GM23338 (cell line): ENCODE data around the gene ACYP2. TPM values are rescaled to one million over a fixed set of nuclear protein-coding genes. Genes with fewer than 3 reads are reported as not detected.

Experiments used
- ATAC-seq: fragments of 200-7000 bp; cut with Tn5 transposase; 3 replicates; pipeline ENCODE4 v1.9.1; 2020
- DNase-seq: peaks from one replicate; pipeline ENCODE4 v3.0.0-alpha.2; 2015; ENCODE audit warnings: low spot score
- H2AFZ ChIP-seq: fragments of 200-600 bp; sonication (generic); 2 replicates; pipeline ENCODE4 v1.8.0; 2016; ENCODE audit warnings: antibody characterized with exemption, mild to moderate bottlenecking, moderate library complexity
- H3F3A ChIP-seq: fragments of 200-600 bp; sonication (generic); replicated peaks from 2 replicates; pipeline ENCODE4 v1.8.0; 2017; ENCODE audit warnings: antibody characterized with exemption, mixed run types, low read depth
- H3K27ac ChIP-seq: fragments of 200-600 bp; sonication (generic); 2 replicates; pipeline ENCODE4 v1.6.1; 2016; ENCODE audit warnings: low read depth
- H3K27me3 ChIP-seq: fragments of 200-600 bp; sonication (generic); 2 replicates; pipeline ENCODE4 v1.8.0; 2016; ENCODE audit warnings: mild to moderate bottlenecking, mixed run types, moderate library complexity; ENCODE audit not compliant: insufficient read depth
- H3K36me3 ChIP-seq: fragments of 200-600 bp; sonication (generic); 2 replicates; pipeline ENCODE4 v1.8.0; 2016; ENCODE audit warnings: mild to moderate bottlenecking; ENCODE audit not compliant: insufficient read depth
- H3K4me1 ChIP-seq: fragments of 200-600 bp; sonication (generic); 2 replicates; pipeline ENCODE4 v1.8.0; 2016; ENCODE audit warnings: mild to moderate bottlenecking, moderate library complexity; ENCODE audit not compliant: insufficient read depth
- H3K4me2 ChIP-seq: fragments of 200-600 bp; sonication (generic); 2 replicates; pipeline ENCODE4 v1.7.1; 2017; ENCODE audit warnings: mixed run types
- H3K4me3 ChIP-seq: fragments of 200-600 bp; sonication (generic); 2 replicates; pipeline ENCODE4 v1.6.1; 2016; ENCODE audit warnings: mixed run types
- H3K79me2 ChIP-seq: fragments of 200-600 bp; sonication (generic); replicated peaks from 2 replicates; pipeline ENCODE4 v1.8.0; 2017; ENCODE audit warnings: mild to moderate bottlenecking; ENCODE audit not compliant: insufficient read depth
- H3K9me2 ChIP-seq: fragments of 200-600 bp; sonication (generic); 2 replicates; pipeline ENCODE4 v1.8.0; 2017; ENCODE audit not compliant: insufficient read depth
- H4K20me1 ChIP-seq: fragments of 200-600 bp; sonication (generic); replicated peaks from 2 replicates; pipeline ENCODE4 v1.8.0; 2017; ENCODE audit warnings: mild to moderate bottlenecking; ENCODE audit not compliant: insufficient read depth
- H3K27ac Mint-ChIP-seq: 2 replicates; pipeline ENCODE4 v1.8.0; 2020; ENCODE audit warnings: inconsistent platforms, mild to moderate bottlenecking, moderate library complexity, mixed read lengths
- H3K27me3 Mint-ChIP-seq: 3 replicates; pipeline ENCODE4 v1.8.0; 2022; ENCODE audit warnings: low read depth, mild to moderate bottlenecking, moderate library complexity, mixed read lengths, inconsistent platforms; ENCODE audit not compliant: insufficient read depth, poor library complexity
- H3K36me3 Mint-ChIP-seq: 3 replicates; pipeline ENCODE4 v1.8.0; 2021; ENCODE audit warnings: low read depth, mild to moderate bottlenecking, inconsistent platforms, moderate library complexity, mixed read lengths
- H3K4me1 Mint-ChIP-seq: 3 replicates; pipeline ENCODE4 v1.8.0; 2020; ENCODE audit warnings: mild to moderate bottlenecking, inconsistent platforms, mixed read lengths
- H3K4me3 Mint-ChIP-seq: 3 replicates; pipeline ENCODE4 v1.8.0; 2021; ENCODE audit warnings: moderate library complexity, mild to moderate bottlenecking, inconsistent platforms, mixed read lengths
- H3K9me3 Mint-ChIP-seq: 3 replicates; pipeline ENCODE4 v1.8.0; 2020; ENCODE audit warnings: moderate library complexity, mild to moderate bottlenecking, inconsistent platforms, mixed read lengths
- EZH2 ChIP-seq: fragments of 200-600 bp; sonication (generic); IDR thresholded peaks from one replicate; pipeline ENCODE4 v1.8.0; 2017; ENCODE audit warnings: antibody characterized with exemption, mild to moderate bottlenecking, low read depth; ENCODE audit not compliant: unreplicated experiment
- EZH2phosphoT487 ChIP-seq: fragments of 200-600 bp; sonication (generic); IDR thresholded peaks from one replicate; pipeline ENCODE4 v1.8.1; 2018; ENCODE audit warnings: antibody characterized with exemption; ENCODE audit not compliant: unreplicated experiment
- JUNB ChIP-seq: IDR thresholded peaks from one replicate; pipeline ENCODE4 v1.6.1; 2016; ENCODE audit warnings: antibody characterized with exemption; ENCODE audit not compliant: unreplicated experiment
- POLR2AphosphoS5 ChIP-seq: IDR thresholded peaks from 2 replicates; pipeline ENCODE4 v1.6.1; 2016; ENCODE audit warnings: antibody characterized with exemption, low read depth
- polyA plus RNA-seq: library from polyadenylated mRNA; unstranded; fragments of >200 nt; fragmentation: Nextera tagmentation; extraction: Ambion mirVana; gene quantifications from 2 replicates; pipeline ENCODE4 v1.2.1, GENCODE V29; 2016
- total RNA-seq: library from RNA; depleted of rRNA; stranded (reverse); fragments of >200 nt; shearing (Covaris generic); gene quantifications from 2 replicates; pipeline ENCODE4 v1.2.3, GENCODE V29; 2014
- TF ChIP-seq, protein P1 (sequence below): fragments of 250-450 bp; sonication (Bioruptor Pico); IDR thresholded peaks from 2 replicates; pipeline ENCODE4 v1.5.0; 2020; ENCODE audit warnings: mild to moderate bottlenecking, moderate library complexity
- TF ChIP-seq, protein P2 (sequence below), 2 experiments: fragments of 200-600 bp in 1 of 2; sonication (generic) in 1 of 2; conservative IDR thresholded peaks; 2 replicates each; pipeline versions ENCODE4 v1.5.1 to v1.6.1; 2016 to 2017; ENCODE audit warnings: antibody characterized with exemption in 2 of 2, low read depth in 2 of 2, mild to moderate bottlenecking in 2 of 2, moderate library complexity in 1 of 2

The ACYP2 gene
- total and polyA plus RNA-seq, 2 experiments from 2014 or later, result 2.3 to 15.5 TPM

DNA sequence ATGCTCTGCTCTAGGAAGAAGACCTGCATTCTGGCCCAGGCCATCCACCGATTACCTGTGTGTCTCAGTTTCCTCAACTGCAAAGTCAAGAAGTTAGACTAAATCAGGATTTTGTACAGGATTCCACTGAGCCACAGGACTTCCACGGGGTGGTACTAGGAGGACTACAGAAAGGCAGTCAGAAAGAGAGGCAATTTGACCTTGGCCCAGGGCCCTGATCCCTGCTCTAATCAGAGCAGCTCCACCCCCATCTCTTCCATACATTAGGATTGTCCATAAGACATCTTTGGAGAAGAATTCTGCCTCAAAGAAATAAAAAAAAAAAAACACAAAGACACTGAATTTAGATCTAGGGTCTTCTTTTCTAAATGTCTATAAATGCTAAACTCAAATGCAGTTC is 193.4 kb downstream of the ACYP2 start:
- no peak overlapping the region for H3K27ac Mint-ChIP-seq
- H3K9me2 ChIP-seq, result no peaks in the 10 kb centered on the region
- H3K4me3 ChIP-seq, result no peak overlapping the region
- no peaks in the 10 kb centered on the region for H3K79me2 ChIP-seq
- H2AFZ ChIP-seq, result no peak overlapping the region
- H3K36me3 ChIP-seq, result no peaks in the 10 kb centered on the region
- H3K27ac ChIP-seq, result no peak overlapping the region
- no peaks in the 10 kb centered on the region for H3K36me3 Mint-ChIP-seq
- TF ChIP-seq POLR2AphosphoS5, result no peak
- TF ChIP-seq, protein P1, sequence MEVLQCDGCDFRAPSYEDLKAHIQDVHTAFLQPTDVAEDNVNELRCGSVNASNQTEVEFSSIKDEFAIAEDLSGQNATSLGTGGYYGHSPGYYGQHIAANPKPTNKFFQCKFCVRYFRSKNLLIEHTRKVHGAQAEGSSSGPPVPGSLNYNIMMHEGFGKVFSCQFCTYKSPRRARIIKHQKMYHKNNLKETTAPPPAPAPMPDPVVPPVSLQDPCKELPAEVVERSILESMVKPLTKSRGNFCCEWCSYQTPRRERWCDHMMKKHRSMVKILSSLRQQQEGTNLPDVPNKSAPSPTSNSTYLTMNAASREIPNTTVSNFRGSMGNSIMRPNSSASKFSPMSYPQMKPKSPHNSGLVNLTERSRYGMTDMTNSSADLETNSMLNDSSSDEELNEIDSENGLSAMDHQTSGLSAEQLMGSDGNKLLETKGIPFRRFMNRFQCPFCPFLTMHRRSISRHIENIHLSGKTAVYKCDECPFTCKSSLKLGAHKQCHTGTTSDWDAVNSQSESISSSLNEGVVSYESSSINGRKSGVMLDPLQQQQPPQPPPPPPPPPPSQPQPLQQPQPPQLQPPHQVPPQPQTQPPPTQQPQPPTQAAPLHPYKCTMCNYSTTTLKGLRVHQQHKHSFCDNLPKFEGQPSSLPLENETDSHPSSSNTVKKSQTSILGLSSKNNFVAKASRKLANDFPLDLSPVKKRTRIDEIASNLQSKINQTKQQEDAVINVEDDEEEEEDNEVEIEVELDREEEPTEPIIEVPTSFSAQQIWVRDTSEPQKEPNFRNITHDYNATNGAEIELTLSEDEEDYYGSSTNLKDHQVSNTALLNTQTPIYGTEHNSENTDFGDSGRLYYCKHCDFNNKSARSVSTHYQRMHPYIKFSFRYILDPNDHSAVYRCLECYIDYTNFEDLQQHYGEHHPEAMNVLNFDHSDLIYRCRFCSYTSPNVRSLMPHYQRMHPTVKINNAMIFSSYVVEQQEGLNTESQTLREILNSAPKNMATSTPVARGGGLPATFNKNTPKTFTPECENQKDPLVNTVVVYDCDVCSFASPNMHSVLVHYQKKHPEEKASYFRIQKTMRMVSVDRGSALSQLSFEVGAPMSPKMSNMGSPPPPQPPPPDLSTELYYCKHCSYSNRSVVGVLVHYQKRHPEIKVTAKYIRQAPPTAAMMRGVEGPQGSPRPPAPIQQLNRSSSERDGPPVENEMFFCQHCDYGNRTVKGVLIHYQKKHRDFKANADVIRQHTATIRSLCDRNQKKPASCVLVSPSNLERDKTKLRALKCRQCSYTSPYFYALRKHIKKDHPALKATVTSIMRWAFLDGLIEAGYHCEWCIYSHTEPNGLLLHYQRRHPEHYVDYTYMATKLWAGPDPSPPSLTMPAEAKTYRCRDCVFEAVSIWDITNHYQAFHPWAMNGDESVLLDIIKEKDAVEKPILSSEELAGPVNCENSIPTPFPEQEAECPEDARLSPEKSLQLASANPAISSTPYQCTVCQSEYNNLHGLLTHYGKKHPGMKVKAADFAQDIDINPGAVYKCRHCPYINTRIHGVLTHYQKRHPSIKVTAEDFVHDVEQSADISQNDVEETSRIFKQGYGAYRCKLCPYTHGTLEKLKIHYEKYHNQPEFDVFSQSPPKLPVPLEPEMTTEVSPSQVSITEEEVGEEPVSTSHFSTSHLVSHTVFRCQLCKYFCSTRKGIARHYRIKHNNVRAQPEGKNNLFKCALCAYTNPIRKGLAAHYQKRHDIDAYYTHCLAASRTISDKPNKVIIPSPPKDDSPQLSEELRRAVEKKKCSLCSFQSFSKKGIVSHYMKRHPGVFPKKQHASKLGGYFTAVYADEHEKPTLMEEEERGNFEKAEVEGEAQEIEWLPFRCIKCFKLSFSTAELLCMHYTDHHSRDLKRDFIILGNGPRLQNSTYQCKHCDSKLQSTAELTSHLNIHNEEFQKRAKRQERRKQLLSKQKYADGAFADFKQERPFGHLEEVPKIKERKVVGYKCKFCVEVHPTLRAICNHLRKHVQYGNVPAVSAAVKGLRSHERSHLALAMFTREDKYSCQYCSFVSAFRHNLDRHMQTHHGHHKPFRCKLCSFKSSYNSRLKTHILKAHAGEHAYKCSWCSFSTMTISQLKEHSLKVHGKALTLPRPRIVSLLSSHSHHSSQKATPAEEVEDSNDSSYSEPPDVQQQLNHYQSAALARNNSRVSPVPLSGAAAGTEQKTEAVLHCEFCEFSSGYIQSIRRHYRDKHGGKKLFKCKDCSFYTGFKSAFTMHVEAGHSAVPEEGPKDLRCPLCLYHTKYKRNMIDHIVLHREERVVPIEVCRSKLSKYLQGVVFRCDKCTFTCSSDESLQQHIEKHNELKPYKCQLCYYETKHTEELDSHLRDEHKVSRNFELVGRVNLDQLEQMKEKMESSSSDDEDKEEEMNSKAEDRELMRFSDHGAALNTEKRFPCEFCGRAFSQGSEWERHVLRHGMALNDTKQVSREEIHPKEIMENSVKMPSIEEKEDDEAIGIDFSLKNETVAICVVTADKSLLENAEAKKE, result no peak
- no peak for TF ChIP-seq EZH2
- TF ChIP-seq, protein P2, sequence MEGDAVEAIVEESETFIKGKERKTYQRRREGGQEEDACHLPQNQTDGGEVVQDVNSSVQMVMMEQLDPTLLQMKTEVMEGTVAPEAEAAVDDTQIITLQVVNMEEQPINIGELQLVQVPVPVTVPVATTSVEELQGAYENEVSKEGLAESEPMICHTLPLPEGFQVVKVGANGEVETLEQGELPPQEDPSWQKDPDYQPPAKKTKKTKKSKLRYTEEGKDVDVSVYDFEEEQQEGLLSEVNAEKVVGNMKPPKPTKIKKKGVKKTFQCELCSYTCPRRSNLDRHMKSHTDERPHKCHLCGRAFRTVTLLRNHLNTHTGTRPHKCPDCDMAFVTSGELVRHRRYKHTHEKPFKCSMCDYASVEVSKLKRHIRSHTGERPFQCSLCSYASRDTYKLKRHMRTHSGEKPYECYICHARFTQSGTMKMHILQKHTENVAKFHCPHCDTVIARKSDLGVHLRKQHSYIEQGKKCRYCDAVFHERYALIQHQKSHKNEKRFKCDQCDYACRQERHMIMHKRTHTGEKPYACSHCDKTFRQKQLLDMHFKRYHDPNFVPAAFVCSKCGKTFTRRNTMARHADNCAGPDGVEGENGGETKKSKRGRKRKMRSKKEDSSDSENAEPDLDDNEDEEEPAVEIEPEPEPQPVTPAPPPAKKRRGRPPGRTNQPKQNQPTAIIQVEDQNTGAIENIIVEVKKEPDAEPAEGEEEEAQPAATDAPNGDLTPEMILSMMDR (conservative IDR thresholded peaks at IDR 0.05; ENCODE audit: low read depth in 2 of 2), result no peak
- TF ChIP-seq EZH2phosphoT487, result no peak
- TF ChIP-seq JUNB, result no peak
- DNase-seq (no peak), ATAC-seq (no peak)
- H3K9me3 Mint-ChIP-seq, result no peaks in the 10 kb centered on the region; the same call in 2 of the 3 replicates
- no peaks in the 10 kb centered on the region for H3K27me3 ChIP-seq
- no peaks in the 10 kb centered on the region for H3K4me1 ChIP-seq
- H3F3A ChIP-seq, result no peaks in the 10 kb centered on the region
- H3K4me2 ChIP-seq, result no peak overlapping the region
- H3K4me3 Mint-ChIP-seq, result no peak overlapping the region
- no peaks in the 10 kb centered on the region for H3K27me3 Mint-ChIP-seq
- no peaks in the 10 kb centered on the region for H4K20me1 ChIP-seq
- no peaks in the 10 kb centered on the region for H3K4me1 Mint-ChIP-seq
